ENCODE results near the gene BRICD5.
A peak's percentile ranks its signal among the peaks of the same experiment; 100 is the strongest.
"Not testable (repeated sequence)": the region's sequence is repeated elsewhere in the genome, so short reads cannot be mapped to it uniquely, and the experiment has no call there.

The BRICD5 gene

DNA sequence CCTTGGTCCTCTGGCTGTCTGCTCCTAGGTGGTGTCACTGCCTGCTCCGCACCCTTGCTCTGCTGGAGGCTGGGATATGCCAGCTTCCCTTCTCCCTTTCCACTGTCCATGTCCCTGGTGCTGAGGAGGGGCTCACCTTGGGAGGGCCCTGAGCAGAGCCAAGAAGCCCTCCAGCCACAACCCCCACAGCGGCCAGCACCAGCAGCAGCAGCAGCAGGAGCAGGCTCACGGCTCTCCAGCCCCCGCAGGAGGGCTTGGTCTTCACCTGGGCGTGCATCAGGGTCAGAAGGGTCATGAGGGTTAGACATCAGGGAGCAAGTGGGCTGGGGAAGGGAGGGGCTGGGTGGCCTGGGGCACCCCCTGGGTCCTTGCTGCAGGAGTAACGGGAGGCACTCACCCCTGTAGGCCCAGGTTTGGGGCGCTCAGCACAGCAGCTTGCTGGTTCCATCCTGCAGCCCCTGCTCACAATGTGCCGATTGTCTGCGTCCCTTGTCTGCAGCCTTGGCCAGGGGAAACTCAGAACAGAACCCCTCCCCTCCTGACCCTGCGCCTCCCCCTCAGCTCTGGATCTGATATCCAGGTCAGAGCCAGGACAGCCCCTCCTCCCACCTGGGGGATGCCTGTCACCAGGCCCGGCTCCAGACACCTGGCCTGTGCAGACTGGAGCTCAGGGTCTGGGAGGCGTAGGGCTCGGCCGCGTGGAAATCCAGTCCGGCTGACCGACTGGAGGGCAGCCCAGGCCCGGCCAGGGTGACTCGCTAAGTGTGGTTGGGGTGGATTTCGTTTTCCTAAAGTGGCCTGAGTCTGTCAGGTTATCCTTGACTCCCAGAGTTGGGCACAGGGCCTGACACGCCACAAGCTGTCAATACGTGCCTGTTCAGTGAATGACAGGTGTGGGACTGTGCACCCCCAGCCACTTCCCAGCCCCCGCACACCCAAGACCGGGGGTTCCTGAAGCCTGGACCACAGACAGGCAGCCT, at the start of gene BRICD5:
Gene BRICD5, minus strand, starts transcription at position 478 of the 980 bp plus-strand sequence. Its CDS starts 30 bp downstream, at position 448.
- H3K36me3 ChIP-seq (ENCODE audit: insufficient read depth, low read length), result peaks cover 47% of the 10 kb centered on the region
- H3K27me3 ChIP-seq (ENCODE audit: insufficient read depth, low read length), result no peaks in the 10 kb centered on the region
- H2AFZ ChIP-seq (ENCODE audit: low read depth, low read length), result no peak within 1 kb of the TSS
- no peaks in the 10 kb centered on the region for H3K9me3 ChIP-seq (ENCODE audit: low read length)
- H3K4me3 ChIP-seq (ENCODE audit: low read length), result no peak within 1 kb of the TSS
- H3K4me1 ChIP-seq (ENCODE audit: insufficient read depth, low read length), result peaks cover 23% of the 10 kb centered on the region

DNA sequence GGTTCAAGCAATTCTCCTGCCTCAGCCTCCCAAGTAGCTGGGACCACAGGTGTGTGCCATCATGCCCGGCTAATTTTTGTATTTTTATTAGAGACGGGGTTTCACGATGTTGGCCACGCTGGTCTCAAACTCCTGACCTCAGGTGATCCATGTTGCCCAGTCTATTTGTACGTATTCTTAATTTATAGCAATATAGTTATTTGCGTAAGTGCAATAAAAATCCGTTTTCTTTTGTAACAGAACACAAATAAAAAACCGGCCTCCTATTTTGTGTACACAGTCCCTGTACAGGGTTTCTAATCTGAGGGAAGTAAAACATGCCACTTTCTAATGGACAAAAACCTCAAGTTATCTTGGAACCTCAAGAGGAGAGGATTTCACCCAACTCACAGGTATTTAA, 49.6 kb upstream of the BRICD5 start:
- peaks cover 90% of the 10 kb centered on the region for H3K36me3 ChIP-seq (ENCODE audit: insufficient read depth, low read length)
- no peaks in the 10 kb centered on the region for H3K4me1 ChIP-seq (ENCODE audit: insufficient read depth, low read length)
- H3K4me3 ChIP-seq (ENCODE audit: low read length), result no peak overlapping the region
- H3K27me3 ChIP-seq (ENCODE audit: insufficient read depth, low read length), result no peaks in the 10 kb centered on the region
- no peak overlapping the region for H2AFZ ChIP-seq (ENCODE audit: low read depth, low read length)
- no peaks in the 10 kb centered on the region for H3K9me3 ChIP-seq (ENCODE audit: low read length)

DNA sequence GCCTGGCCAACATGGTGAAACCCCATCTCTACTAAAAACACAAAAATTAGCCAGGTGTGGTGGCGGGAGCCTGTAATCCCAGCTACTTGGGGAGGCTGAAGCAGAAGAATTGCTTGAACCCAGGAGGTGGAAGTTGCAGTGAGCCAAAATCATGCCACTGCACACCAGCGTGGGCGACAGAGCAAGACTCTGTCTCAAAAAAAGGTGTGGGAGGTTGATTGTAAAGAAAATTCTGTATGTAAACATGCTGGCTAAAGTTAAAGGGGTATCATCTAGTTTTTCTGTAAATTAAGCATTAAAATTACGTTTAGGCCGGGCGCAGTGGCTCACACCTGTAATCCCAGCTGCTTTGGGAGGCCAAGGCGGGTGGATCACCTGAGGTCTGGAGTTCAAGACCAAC, 47.9 kb upstream of the BRICD5 start:
- H2AFZ ChIP-seq (ENCODE audit: low read depth, low read length); H3K9me3 ChIP-seq (ENCODE audit: low read length); H3K4me1 ChIP-seq (ENCODE audit: insufficient read depth, low read length); H3K27me3 ChIP-seq (ENCODE audit: insufficient read depth, low read length); H3K4me3 ChIP-seq (ENCODE audit: low read length): not testable (repeated sequence)
- H3K36me3 ChIP-seq (ENCODE audit: insufficient read depth, low read length), result peaks cover 87% of the 10 kb centered on the region

DNA sequence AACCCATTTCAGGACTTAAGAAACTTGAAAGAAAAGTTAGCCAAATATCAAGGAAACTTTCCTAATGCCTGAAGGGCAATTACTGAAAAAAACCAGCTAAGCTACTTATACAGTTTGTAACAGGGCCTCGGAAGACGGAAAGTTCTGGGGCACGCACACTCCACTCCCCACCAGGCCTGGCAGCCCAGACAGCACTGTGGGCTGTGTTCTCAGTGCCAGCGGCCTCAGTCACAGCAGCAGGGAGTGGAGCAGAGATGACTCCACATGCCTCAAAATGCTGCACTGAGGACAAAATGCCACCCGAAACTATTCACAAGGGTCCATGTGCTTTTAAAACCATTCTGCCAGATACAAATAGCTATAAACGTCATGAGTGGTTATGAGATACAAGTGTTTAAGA, 47.1 kb upstream of the BRICD5 start:
- Histone ChIP-seq H2AFZ (ENCODE audit: low read depth, low read length) (no peak overlapping the region), H3K4me1 (ENCODE audit: insufficient read depth, low read length) (peaks cover 2% of the 10 kb centered on the region), H3K9me3 (ENCODE audit: low read length) (no peaks in the 10 kb centered on the region), H3K36me3 (ENCODE audit: insufficient read depth, low read length) (peaks cover 87% of the 10 kb centered on the region), H3K4me3 (ENCODE audit: low read length) (no peak overlapping the region), H3K27me3 (ENCODE audit: insufficient read depth, low read length) (no peaks in the 10 kb centered on the region)

DNA sequence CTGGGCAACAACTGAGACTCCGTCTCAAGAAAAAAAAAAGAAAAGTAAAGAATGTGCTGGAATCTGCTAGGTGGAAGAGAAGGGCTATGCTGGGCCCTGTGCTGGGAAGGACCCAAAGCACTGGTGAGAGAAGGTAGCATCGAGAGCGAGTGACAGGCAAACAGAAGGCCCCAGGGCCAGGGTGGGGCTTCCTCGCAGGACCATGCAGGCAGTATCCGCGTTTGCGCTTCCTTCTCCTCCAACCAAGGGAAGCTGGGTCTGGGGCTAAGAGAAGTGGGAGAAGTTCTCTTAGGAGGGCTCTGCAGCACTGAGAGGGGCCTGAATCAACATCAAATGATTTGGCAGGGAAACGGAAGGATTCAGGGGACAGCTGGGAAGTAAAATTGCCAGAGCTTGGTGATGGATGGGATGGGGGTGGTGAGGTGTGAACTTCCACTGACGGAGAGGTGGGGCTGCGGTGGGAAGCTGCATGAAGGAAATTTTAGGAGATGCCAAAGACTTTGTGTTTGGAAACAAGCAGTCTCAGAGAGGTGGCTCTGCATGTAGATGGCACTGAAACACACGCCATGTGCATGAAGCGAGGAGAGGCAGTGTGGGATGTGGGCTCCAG, 46.0 kb upstream of the BRICD5 start:
- Histone ChIP-seq H3K4me3 (ENCODE audit: low read length) (no peak overlapping the region), H2AFZ (ENCODE audit: low read depth, low read length) (no peak overlapping the region), H3K36me3 (ENCODE audit: insufficient read depth, low read length) (peaks cover 77% of the 10 kb centered on the region), H3K9me3 (ENCODE audit: low read length) (no peaks in the 10 kb centered on the region), H3K4me1 (ENCODE audit: insufficient read depth, low read length) (peaks cover 10% of the 10 kb centered on the region), H3K27me3 (ENCODE audit: insufficient read depth, low read length) (no peaks in the 10 kb centered on the region)

DNA sequence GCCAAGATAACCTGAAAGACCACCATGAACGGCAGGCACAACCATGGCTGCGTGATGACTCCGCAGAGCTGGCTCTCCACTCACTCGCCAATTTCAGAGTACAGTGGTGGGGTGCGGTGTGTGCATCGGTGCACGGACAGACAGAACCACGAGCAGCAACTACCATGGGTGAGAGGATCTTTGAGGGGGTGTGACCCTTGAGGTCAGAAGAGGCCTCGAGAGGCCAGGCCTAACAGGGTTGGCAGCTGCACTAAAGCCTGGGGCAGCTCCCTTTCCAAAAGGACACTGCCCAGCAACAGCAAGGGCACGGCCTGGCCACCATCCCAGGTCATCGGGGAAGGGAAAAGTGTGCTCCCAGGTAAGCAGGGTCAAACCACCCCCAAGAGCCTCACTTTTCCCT, 42.6 kb upstream of the BRICD5 start:
- H2AFZ ChIP-seq (ENCODE audit: low read depth, low read length), result no peak overlapping the region
- peaks cover 58% of the 10 kb centered on the region for H3K36me3 ChIP-seq (ENCODE audit: insufficient read depth, low read length)
- no peak overlapping the region for H3K4me3 ChIP-seq (ENCODE audit: low read length)
- no peaks in the 10 kb centered on the region for H3K27me3 ChIP-seq (ENCODE audit: insufficient read depth, low read length)
- H3K4me1 ChIP-seq (ENCODE audit: insufficient read depth, low read length), result peaks cover 17% of the 10 kb centered on the region
- no peaks in the 10 kb centered on the region for H3K9me3 ChIP-seq (ENCODE audit: low read length)

DNA sequence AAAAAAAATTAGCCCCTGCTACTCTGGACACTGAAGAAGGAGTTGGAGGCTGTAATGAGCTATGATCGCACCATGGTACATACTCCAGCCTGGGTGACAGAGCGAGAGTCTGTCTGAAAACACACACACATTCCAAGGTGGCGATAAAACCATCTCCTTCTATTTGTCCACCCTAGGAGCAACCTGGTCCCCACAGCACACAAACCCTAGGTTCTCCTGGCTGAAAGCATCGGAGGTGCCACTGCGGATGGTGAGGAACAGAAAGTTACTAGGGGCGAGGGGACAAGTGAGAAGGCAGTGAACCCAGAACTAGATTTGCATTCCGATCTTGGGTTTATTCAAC, 42.1 kb upstream of the BRICD5 start:
- Histone ChIP-seq H3K9me3 (ENCODE audit: low read length) (no peaks in the 10 kb centered on the region), H3K4me3 (ENCODE audit: low read length) (no peak overlapping the region), H3K36me3 (ENCODE audit: insufficient read depth, low read length) (peaks cover 54% of the 10 kb centered on the region), H3K4me1 (ENCODE audit: insufficient read depth, low read length) (peaks cover 17% of the 10 kb centered on the region), H3K27me3 (ENCODE audit: insufficient read depth, low read length) (no peaks in the 10 kb centered on the region), H2AFZ (ENCODE audit: low read depth, low read length) (no peak overlapping the region)

DNA sequence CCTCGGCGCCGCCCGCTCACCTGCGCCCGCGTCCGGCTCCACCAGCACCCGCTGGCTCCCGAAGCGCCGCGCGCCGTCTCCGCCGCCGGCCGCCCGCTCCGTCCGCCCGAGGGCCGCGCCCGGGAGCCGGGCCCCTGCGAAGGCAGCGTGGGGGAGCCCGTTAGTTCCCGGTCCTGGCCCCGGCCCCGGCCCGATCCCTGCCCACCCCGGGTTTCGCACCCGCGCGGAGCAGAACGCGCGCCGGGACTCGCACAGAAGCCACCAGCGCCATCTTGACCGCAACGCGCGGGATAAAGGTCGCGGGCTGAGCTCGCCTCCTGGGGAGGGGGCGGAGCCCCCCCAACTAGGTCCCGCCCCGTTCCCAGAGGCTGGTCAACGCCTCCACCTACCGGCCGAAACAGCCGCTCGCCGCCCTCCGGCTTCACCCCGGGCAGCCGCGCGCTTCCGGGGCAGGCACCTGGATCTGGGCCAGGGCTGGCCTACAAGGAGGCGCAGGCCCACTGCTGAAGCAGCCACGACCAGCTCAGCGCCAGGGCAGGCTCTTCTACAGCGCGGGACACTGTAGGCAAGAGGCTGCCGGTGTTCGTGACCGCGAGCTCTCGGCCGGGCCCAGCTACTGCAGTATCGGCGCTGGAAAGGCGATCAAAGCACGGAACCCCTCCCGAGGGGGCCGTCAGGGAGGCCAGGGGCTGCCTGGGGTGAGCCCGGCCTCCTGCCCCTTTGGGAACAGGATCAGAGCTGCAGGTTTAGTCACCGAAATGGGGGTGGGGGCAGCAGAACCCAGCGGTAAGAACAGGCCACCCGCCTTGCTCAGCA, 40.8 kb upstream of the BRICD5 start, which contains the start of gene ECI1:
Gene ECI1, minus strand, starts transcription at position 292 of the 816 bp plus-strand sequence. Its CDS starts 21 bp downstream, at position 271.
- Histone ChIP-seq H3K4me3 (ENCODE audit: low read length) (peak within 1 kb of the TSS; percentile 96), H3K36me3 (ENCODE audit: insufficient read depth, low read length) (peaks cover 45% of the 10 kb centered on the region), H3K27me3 (ENCODE audit: insufficient read depth, low read length) (no peaks in the 10 kb centered on the region), H3K9me3 (ENCODE audit: low read length) (no peaks in the 10 kb centered on the region), H3K4me1 (ENCODE audit: insufficient read depth, low read length) (peaks cover 17% of the 10 kb centered on the region), H2AFZ (ENCODE audit: low read depth, low read length) (peak within 1 kb of the TSS; percentile 22)

DNA sequence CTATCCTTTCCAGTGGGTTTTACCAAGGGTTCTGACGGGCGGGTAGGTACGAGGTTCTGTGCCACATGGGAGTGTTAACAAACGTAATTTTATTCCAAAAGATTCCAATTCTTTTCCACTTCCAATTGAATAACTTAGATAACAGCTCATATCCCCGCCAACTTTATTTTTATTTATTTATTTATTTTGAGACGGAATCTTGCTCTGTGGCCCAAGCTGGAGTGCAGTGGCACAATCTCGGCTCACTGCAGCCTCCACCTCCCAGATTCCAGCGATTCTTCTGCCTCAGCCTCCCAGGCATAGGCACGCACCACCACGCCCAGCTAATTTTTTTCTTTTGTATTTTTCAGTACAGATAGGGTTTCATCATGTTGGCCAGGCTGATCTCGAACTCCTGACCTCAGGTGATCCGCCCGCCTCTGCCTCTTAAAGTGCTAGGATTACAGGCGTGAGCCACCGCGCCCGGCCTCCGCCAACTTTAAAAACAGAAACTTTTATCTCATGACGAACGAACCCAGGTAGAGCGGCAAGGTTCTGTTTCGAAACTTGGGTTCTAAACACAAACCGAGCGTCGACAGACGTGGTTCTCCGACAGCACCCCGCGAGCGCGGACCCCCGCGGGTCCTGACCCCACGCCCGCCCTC, 40.1 kb upstream of the BRICD5 start:
- Histone ChIP-seq H3K4me3 (ENCODE audit: low read length) (peak overlapping the region; percentile 96), H2AFZ (ENCODE audit: low read depth, low read length) (peak overlapping the region; percentile 22), H3K36me3 (ENCODE audit: insufficient read depth, low read length) (peaks cover 45% of the 10 kb centered on the region)

DNA sequence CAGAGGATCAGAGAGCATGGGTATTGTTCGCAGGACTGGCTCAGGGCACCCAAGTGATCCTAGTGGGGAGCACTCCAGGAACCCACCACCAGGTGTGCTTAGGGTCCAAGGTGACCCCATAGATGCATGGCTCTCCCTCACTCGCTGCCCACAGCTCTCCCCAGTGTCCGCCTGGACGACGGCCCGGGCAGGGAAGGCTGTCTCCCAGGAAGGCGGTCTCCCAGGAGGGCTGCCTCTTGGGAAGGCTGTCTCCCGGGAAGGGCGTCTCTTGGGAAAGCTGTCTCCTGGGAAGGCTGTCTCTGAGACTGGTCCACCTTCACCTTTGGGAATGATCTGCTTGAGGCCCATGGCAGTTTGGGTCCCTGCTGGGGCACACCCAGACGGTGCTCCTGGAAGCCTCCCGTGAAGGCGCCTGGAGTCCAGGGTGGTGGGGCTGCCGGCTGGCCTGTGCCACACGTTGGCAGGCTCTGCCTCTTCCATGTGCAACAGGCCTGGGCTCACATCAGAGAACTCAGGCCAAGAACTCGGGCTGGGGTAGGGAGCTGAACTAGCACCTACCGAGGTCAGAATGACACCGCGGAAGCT, 35.7 kb upstream of the BRICD5 start:
- H3K9me3 ChIP-seq (ENCODE audit: low read length), result no peaks in the 10 kb centered on the region
- peaks cover 53% of the 10 kb centered on the region for H3K36me3 ChIP-seq (ENCODE audit: insufficient read depth, low read length)
- H3K27me3 ChIP-seq (ENCODE audit: insufficient read depth, low read length), result no peaks in the 10 kb centered on the region
- peaks cover 7% of the 10 kb centered on the region for H3K4me1 ChIP-seq (ENCODE audit: insufficient read depth, low read length)
- H3K4me3 ChIP-seq (ENCODE audit: low read length), result no peak overlapping the region
- H2AFZ ChIP-seq (ENCODE audit: low read depth, low read length), result no peak overlapping the region

More for the DNA sequence above, 40.1 kb upstream of the BRICD5 start:
- Histone ChIP-seq H3K4me1 (ENCODE audit: insufficient read depth, low read length) (peaks cover 17% of the 10 kb centered on the region), H3K27me3 (ENCODE audit: insufficient read depth, low read length) (no peaks in the 10 kb centered on the region), H3K9me3 (ENCODE audit: low read length) (no peaks in the 10 kb centered on the region)

DNA sequence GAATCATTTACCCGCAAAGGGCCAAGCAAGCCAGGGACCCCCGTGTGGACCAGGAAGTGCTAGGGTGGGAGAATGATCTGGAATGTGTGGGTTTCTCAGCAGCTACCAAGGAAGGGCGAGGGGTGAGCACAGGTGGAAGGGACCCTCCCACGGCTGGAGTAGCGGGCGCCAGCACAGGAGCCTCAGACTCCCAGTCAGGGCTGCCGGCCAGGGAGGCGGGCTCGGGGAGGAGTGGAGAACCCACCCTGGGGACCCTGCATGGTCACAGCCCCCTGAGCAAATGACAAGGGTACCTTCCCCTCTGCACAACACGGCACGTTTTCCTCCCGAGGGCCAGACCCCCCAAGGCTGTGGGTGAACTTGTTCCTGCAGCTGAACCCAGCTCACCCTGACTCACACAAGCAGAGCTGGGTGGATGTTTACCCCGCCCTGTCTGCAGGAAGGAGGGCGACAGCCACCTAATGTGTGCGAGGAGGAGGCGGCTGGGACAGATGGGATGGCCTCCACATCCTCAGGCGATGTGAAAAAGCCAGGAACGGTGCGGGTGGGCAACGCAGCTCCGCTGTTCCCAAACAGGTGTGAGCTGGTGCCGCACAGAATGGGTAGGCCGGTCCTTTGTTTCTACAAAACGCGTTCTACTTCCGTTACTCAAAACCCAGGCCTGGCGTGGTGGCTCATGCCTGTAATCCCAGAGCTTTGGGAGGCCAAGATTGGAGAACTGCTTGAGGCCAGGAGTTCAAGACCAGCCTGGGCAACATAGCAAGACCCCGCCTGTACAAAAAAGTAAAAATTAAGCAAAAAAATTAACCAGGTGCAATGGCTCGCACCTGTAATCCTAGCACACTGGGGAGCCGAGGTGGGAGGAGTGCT, 34.5 kb upstream of the BRICD5 start:
- Histone ChIP-seq H2AFZ (ENCODE audit: low read depth, low read length) (no peak overlapping the region), H3K4me3 (ENCODE audit: low read length) (no peak overlapping the region), H3K36me3 (ENCODE audit: insufficient read depth, low read length) (peaks cover 56% of the 10 kb centered on the region), H3K27me3 (ENCODE audit: insufficient read depth, low read length) (no peaks in the 10 kb centered on the region), H3K4me1 (ENCODE audit: insufficient read depth, low read length) (peaks cover 3% of the 10 kb centered on the region), H3K9me3 (ENCODE audit: low read length) (no peaks in the 10 kb centered on the region)
